Effector memory CD4-positive, alpha-beta T cell (primary cell): ENCODE results near the gene TCN2.
"Not testable (repeated sequence)": the region's sequence is repeated elsewhere in the genome, so short reads cannot be mapped to it uniquely, and the experiment has no call there.

Experiments used
- DNase-seq, 3 donors: peaks; one replicate each; pipeline ENCODE4 v3.0.0-alpha.2; 2020
- H3K27ac ChIP-seq: 2 replicates; pipeline ENCODE4 v1.7.0; 2013; ENCODE audit warnings: mild to moderate bottlenecking, low read length, moderate library complexity; ENCODE audit not compliant: insufficient read depth, poor library complexity, severe bottlenecking
- H3K27me3 ChIP-seq: replicated peaks from 2 replicates; pipeline ENCODE4 v1.7.0; 2013; ENCODE audit warnings: mild to moderate bottlenecking, low read length; ENCODE audit not compliant: insufficient read depth, control insufficient read depth, poor library complexity, severe bottlenecking
- H3K36me3 ChIP-seq: 2 replicates; pipeline ENCODE4 v1.7.0; 2013; ENCODE audit warnings: mild to moderate bottlenecking, low read length, moderate library complexity; ENCODE audit not compliant: control insufficient read depth, insufficient read depth
- H3K4me1 ChIP-seq: 2 replicates; pipeline ENCODE4 v1.7.0; 2013; ENCODE audit warnings: low read length, mild to moderate bottlenecking; ENCODE audit not compliant: control insufficient read depth, insufficient read depth, poor library complexity, severe bottlenecking
- H3K4me3 ChIP-seq: 2 replicates; pipeline ENCODE4 v1.7.0; 2013; ENCODE audit warnings: low read length, low read depth, mild to moderate bottlenecking; ENCODE audit not compliant: insufficient read depth, poor library complexity, severe bottlenecking
- H3K9me3 ChIP-seq: 2 replicates; pipeline ENCODE4 v1.7.0; 2013; ENCODE audit warnings: mild to moderate bottlenecking, low read length, moderate library complexity; ENCODE audit not compliant: control insufficient read depth

TCN2 gene

DNA sequence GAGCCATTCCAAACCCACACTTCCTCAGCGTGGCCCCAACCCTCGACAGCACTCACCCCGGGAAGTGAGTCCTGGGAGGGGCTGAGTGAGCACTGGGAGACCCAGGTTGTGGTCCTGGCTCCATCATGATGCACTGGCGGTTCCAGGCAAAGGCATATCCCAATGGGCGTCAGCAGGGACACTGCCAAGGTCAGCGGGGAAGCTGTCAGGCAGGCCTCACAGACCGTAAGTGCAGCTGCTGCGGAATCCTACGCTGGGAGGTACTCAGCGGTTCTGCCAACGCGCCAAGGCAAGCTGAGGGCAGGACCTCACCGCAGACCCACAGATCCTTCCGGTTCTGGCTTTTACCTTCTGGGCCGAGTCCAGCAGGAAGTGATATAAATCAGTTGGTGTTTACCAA, 31.1 kb upstream of the TCN2 start:
- no peaks in the 10 kb centered on the region for H3K9me3 ChIP-seq
- H3K27me3 ChIP-seq: no peaks in the 10 kb centered on the region
- H3K4me1 ChIP-seq: peaks cover 5% of the 10 kb centered on the region
- H3K27ac ChIP-seq: no peak overlapping the region
- H3K36me3 ChIP-seq: peaks cover 53% of the 10 kb centered on the region
- no peak overlapping the region for H3K4me3 ChIP-seq
- no peak for DNase-seq

- DNase-seq: no peak
- peaks cover 5% of the 10 kb centered on the region for H3K4me1 ChIP-seq
- H3K36me3 ChIP-seq: peaks cover 79% of the 10 kb centered on the region
- no peak overlapping the region for H3K27ac ChIP-seq
- H3K4me3 ChIP-seq: no peak overlapping the region
- H3K27me3 ChIP-seq: no peaks in the 10 kb centered on the region
- no peaks in the 10 kb centered on the region for H3K9me3 ChIP-seq
Observed at GRCh38 chr22:30578481-30578880, 28.5 kb upstream of the TCN2 start.

GRCh38 chr22:30580896-30581295, 26.1 kb upstream of the TCN2 start:
- Histone ChIP-seq H3K4me1 (no peaks in the 10 kb centered on the region), H3K27me3 (no peaks in the 10 kb centered on the region), H3K36me3 (peaks cover 98% of the 10 kb centered on the region), H3K4me3 (no peak overlapping the region), H3K9me3 (no peaks in the 10 kb centered on the region), H3K27ac (no peak overlapping the region)
- DNase-seq: no peak

DNA sequence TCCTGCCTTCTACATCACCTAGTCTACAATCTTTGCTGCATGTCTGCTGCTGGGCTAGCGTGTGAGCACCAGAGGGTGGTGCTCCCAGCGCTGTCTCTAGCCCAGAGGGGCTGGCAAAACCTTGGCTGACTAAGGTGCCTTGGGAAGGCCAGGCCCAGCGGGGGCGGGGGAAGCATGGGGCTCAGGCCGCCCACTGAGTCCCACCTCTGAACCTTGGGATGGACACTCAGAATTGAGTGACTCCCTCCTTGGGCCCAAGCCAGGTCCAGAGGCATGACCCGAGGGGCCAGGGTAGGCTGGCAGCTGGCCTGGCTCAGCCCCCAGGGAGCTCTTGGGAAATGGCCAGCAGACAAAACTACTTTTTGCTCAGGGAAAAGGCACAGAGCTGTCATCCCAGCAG, 24.9 kb upstream of the TCN2 start:
- no peak overlapping the region for H3K4me3 ChIP-seq
- no peak overlapping the region for H3K27ac ChIP-seq
- H3K27me3 ChIP-seq: no peaks in the 10 kb centered on the region
- H3K36me3 ChIP-seq: peaks cover 98% of the 10 kb centered on the region
- H3K9me3 ChIP-seq: no peaks in the 10 kb centered on the region
- no peaks in the 10 kb centered on the region for H3K4me1 ChIP-seq
- DNase-seq: no peak

GRCh38 chr22:30582788-30583545, 24.0 kb upstream of the TCN2 start:
- H3K27me3 ChIP-seq: no peaks in the 10 kb centered on the region
- H3K27ac ChIP-seq: no peak overlapping the region
- H3K4me3 ChIP-seq: no peak overlapping the region
- H3K36me3 ChIP-seq: peaks cover 98% of the 10 kb centered on the region
- DNase-seq: no peak
- H3K4me1 ChIP-seq: no peaks in the 10 kb centered on the region
- no peaks in the 10 kb centered on the region for H3K9me3 ChIP-seq

GRCh38 chr22:30584441-30584840, 22.5 kb upstream of the TCN2 start:
- Histone ChIP-seq H3K9me3 (no peaks in the 10 kb centered on the region), H3K27ac (no peak overlapping the region), H3K36me3 (peaks cover 96% of the 10 kb centered on the region), H3K4me1 (no peaks in the 10 kb centered on the region), H3K4me3 (no peak overlapping the region), H3K27me3 (no peaks in the 10 kb centered on the region)
- DNase-seq: no peak

DNA sequence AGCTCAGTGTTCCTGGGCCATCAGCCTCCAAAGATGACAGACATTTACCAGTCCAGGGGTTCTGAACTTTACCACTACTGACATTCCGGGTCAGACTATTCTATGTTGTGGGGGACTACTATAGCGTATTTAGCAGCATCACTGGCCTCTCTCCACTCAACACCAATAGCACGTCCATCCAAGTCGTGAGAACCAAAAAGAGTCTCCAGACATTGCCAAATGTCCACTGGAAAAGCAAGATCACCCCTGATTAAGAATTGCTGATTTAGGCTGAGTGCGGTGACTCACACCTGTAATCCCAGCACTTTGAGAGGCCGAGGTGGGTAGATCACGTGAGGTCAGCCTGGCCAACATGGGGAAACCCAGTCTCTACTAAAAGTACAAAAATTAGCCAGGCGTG, 20.6 kb upstream of the TCN2 start:
- H3K27ac ChIP-seq: no peak overlapping the region
- H3K4me3 ChIP-seq: no peak overlapping the region
- peaks cover 76% of the 10 kb centered on the region for H3K36me3 ChIP-seq
- H3K4me1 ChIP-seq: peaks cover 9% of the 10 kb centered on the region
- DNase-seq: no peak
- H3K27me3 ChIP-seq: no peaks in the 10 kb centered on the region
- H3K9me3 ChIP-seq: no peaks in the 10 kb centered on the region

- DNase-seq: no peak
- peak overlapping the region; percentile 94 for H3K27ac ChIP-seq
- H3K4me1 ChIP-seq: peaks cover 10% of the 10 kb centered on the region
- peaks cover 6% of the 10 kb centered on the region for H3K27me3 ChIP-seq
- peak overlapping the region; percentile 65 for H3K4me3 ChIP-seq
- no peaks in the 10 kb centered on the region for H3K9me3 ChIP-seq
- H3K36me3 ChIP-seq: peaks cover 31% of the 10 kb centered on the region
Observed at GRCh38 chr22:30591191-30591587, 15.8 kb upstream of the TCN2 start.

DNA sequence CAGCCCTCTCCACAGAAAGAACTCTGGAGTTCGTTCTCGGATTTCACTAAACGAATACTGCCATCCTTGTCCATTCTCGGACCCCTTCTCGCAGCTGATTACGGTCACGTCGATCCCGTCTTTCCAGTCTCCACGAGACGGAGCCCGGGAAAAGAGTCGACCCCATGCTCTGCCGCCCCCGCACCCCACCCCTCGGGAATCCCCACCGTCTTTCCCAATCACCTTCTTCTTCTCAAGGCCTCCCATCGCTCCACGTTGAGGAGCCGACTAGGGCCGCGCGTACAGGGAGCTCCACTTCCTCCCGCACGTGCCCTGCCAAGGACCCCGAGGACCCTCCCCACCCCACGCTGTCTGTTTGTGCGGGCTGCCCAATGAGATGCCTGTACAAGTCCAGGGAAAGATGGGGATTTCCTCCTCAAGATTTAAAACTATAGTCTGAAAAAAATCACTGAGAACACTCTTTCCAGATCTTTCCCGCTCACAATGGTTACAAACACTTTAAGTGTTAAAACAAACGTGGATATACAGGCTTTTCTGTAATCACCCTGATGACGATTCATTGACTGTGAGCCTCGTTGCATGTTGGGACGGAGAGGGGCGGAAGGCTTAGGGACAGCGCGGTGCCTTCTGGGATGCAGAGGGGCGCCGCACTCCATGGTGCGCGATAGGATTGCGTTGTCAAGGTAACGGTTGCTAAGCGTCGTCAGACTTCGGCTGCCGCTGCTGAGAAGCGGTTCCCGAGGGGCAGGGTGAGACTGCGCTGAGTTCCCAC, 15.2 kb upstream of the TCN2 start, which contains the start of gene PES1:
Gene PES1 (minus strand): TSS at position 323 of the 772 bp plus-strand sequence. CDS start 77 bp downstream, at position 246.
- peaks cover 6% of the 10 kb centered on the region for H3K27me3 ChIP-seq
- H3K9me3 ChIP-seq: no peaks in the 10 kb centered on the region
- H3K36me3 ChIP-seq: peaks cover 25% of the 10 kb centered on the region
- DNase-seq: peak; percentile 91 to 92 (median 92)
- peak within 1 kb of the TSS; percentile 94 for H3K27ac ChIP-seq
- peaks cover 10% of the 10 kb centered on the region for H3K4me1 ChIP-seq
- peak within 1 kb of the TSS; percentile 65 for H3K4me3 ChIP-seq

DNA sequence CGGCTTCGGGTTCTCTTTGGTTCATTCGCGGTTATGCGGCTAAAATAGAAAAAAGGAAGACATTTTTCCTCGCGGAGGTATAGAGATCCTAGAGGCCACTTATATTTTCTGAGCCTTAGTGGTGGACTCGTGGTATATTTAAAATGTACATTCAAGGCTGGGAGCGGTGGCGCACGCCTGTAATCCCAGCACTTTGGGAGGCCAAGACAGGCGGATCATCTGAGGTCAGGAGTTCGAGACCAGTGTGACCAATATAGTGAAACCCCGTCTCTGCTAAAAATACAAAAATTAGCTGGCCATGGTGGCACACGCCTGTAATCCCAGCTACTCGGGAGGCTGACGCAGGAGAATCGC, 14.6 kb upstream of the TCN2 start:
- not testable (repeated sequence) for DNase-seq, H3K4me3 ChIP-seq, H3K27me3 ChIP-seq, H3K27ac ChIP-seq, H3K9me3 ChIP-seq
- H3K36me3 ChIP-seq: peaks cover 19% of the 10 kb centered on the region
- peaks cover 10% of the 10 kb centered on the region for H3K4me1 ChIP-seq
